ENCODE results near the gene AKIP1.
A peak's percentile ranks its signal among the peaks of the same experiment; 100 is the strongest.

DNA sequence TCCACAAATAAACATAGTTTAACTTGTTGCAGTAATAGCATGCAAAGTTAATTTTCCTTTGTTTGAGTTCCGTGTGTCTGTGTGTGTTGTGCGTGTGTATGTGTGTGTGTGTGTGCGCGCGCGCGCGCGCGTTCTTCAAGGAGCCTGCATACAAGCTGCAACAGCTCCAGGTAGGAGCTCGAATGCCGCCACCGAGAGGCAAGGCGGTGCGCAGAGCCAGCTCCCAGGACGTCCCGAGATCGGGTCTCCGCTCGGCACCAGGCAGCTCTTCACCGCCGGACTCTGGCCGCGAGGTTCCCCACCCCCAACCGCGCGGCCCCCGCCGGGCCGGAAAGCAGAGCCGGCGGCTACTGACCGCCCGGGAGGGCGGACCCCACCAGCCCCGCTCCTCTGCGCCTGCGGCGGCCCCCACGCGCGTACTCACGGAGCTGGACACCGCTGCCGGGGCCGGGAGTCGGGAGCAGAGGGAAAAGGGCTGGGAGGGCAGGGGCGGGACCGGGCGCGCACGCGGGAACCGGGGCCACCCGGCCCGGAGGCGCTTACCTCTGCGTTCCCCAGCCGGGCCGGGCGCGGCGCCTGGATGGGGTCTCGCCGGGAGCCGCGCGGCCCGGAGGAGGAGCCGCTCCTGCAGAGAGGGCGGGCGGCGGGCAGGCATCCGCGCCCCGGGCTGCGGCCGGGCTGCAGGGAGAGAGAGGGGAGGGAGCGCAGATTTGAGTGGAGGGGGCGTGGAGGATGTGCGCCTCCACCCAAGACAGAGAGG, 40.4 kb upstream of the AKIP1 start:
- TF ChIP-seq POLR2A (IDR thresholded peaks at IDR 0.05) = peak; percentile 22
- no peak for TF ChIP-seq CTCF (IDR thresholded peaks at IDR 0.05)
- no peak for TF ChIP-seq EP300 (IDR thresholded peaks at IDR 0.05; ENCODE audit: low read depth)

Measured in transverse colon (tissue), 3 donors.